Endodermal cell (in vitro differentiated cells): ENCODE results near the gene PCGF3. TPM values are rescaled to one million over a fixed set of nuclear protein-coding genes. Genes with fewer than 3 reads are reported as not detected.
"Not testable (repeated sequence)": the region's sequence is repeated elsewhere in the genome, so short reads cannot be mapped to it uniquely, and the experiment has no call there.

Source experiments
- DNase-seq: peaks from one replicate; pipeline ENCODE4 v3.0.0-alpha.2; 2017
- H3K27ac ChIP-seq: 2 replicates; pipeline ENCODE4 v1.5.1; 2013; ENCODE audit warnings: mild to moderate bottlenecking, low read depth, low read length, moderate library complexity
- H3K27me3 ChIP-seq: 2 replicates; pipeline ENCODE4 v1.6.1; 2013; ENCODE audit warnings: mild to moderate bottlenecking, low read length, moderate library complexity; ENCODE audit not compliant: insufficient read depth, control insufficient read depth, poor library complexity, severe bottlenecking
- H3K36me3 ChIP-seq: 2 replicates; pipeline ENCODE4 v1.7.0; 2013; ENCODE audit warnings: mild to moderate bottlenecking, low read length, moderate library complexity; ENCODE audit not compliant: control insufficient read depth, insufficient read depth
- H3K4me1 ChIP-seq: one replicate; pipeline ENCODE4 v1.7.0; 2013; ENCODE audit warnings: low read length; ENCODE audit not compliant: control insufficient read depth, insufficient read depth
- H3K4me3 ChIP-seq: 2 replicates; pipeline ENCODE4 v1.5.1; 2013; ENCODE audit warnings: mild to moderate bottlenecking, low read length, moderate library complexity
- H3K9ac ChIP-seq: 2 replicates; pipeline ENCODE4 v1.6.1; 2013; ENCODE audit warnings: mild to moderate bottlenecking, low read length, moderate library complexity; ENCODE audit not compliant: poor library complexity, severe bottlenecking; ENCODE audit errors: extremely low read depth
- H3K9me3 ChIP-seq: 2 replicates; pipeline ENCODE4 v1.6.1; 2013; ENCODE audit warnings: mild to moderate bottlenecking, low read length, moderate library complexity; ENCODE audit not compliant: control insufficient read depth
- H3K27ac Mint-ChIP-seq: 2 replicates; pipeline ENCODE4 v1.8.0; 2020; ENCODE audit warnings: mixed read lengths
- H3K27me3 Mint-ChIP-seq: 2 replicates; pipeline ENCODE4 v1.8.0; 2021; ENCODE audit warnings: mild to moderate bottlenecking, mixed read lengths; ENCODE audit not compliant: insufficient read depth
- H3K36me3 Mint-ChIP-seq: 2 replicates; pipeline ENCODE4 v1.8.0; 2020; ENCODE audit warnings: low read depth, mixed read lengths
- H3K4me1 Mint-ChIP-seq: 2 replicates; pipeline ENCODE4 v1.8.0; 2020; ENCODE audit warnings: mixed read lengths
- H3K4me3 Mint-ChIP-seq: 2 replicates; pipeline ENCODE4 v1.8.0; 2020; ENCODE audit warnings: mild to moderate bottlenecking, moderate library complexity, mixed read lengths
- H3K9me3 Mint-ChIP-seq: 2 replicates; pipeline ENCODE4 v1.8.0; 2020; ENCODE audit warnings: mild to moderate bottlenecking, mixed read lengths
- CTCF ChIP-seq: fragments of 200-600 bp; sonication (generic); conservative IDR thresholded peaks from 2 replicates; pipeline ENCODE4 v1.5.0; 2021; ENCODE audit warnings: antibody characterized with exemption, mild to moderate bottlenecking
- WGBS, 2 experiments: methylation state at CpG; one replicate each; pipeline versions ENCODE4 v1.1.5 to v1.1.7; 2013; ENCODE audit warnings: missing lambda C conversion rate in 2 of 2, mixed read lengths in 1 of 2; ENCODE audit not compliant: insufficient coverage in 1 of 2, insufficient read length in 1 of 2; 5-methylcytosine and 5-hydroxymethylcytosine counted together
- total RNA-seq, 2 donors: library from RNA; stranded (reverse); fragmentation: NEBNext Ultra II Directional in 1 of 2; extraction: Animal tissue kit (Norgen Biotek cat#: 25700) in 1 of 2; gene quantifications; 2 replicates in 1 of 2; 3 replicates in 1 of 2; pipeline ENCODE4 v1.2.1, GENCODE V29; 2021

PCGF3 gene
- total RNA-seq, 2 donors from 2014 or later = 53.1 to 64.0 TPM

- no peak overlapping the region for H3K9ac ChIP-seq
- DNase-seq = no peak
- H3K36me3 ChIP-seq = peaks cover 68% of the 10 kb centered on the region
- H3K9me3 ChIP-seq = no peaks in the 10 kb centered on the region
- H3K36me3 Mint-ChIP-seq = peaks cover 61% of the 10 kb centered on the region
- no peak overlapping the region for H3K27ac Mint-ChIP-seq
- H3K4me3 Mint-ChIP-seq = no peak overlapping the region
- H3K4me1 Mint-ChIP-seq = no peaks in the 10 kb centered on the region
- WGBS, 2 experiments = 98 to 100% methylated on average over 5 to 9 of the region's 9 CpGs
- no peaks in the 10 kb centered on the region for H3K27me3 Mint-ChIP-seq
- H3K4me1 ChIP-seq = no peaks in the 10 kb centered on the region
- TF ChIP-seq CTCF = no peak
- no peak overlapping the region for H3K4me3 ChIP-seq
- no peaks in the 10 kb centered on the region for H3K9me3 Mint-ChIP-seq
- no peaks in the 10 kb centered on the region for H3K27me3 ChIP-seq
- H3K27ac ChIP-seq = no peak overlapping the region
Measured at GRCh38 chr4:734951-735350, 29.3 kb downstream of the PCGF3 start.

GRCh38 chr4:735583-735982 is 30.0 kb downstream of the PCGF3 start:
- H3K27me3 Mint-ChIP-seq = no peaks in the 10 kb centered on the region
- H3K27ac Mint-ChIP-seq = no peak overlapping the region
- Histone ChIP-seq H3K36me3 (peaks cover 68% of the 10 kb centered on the region), H3K4me1 (no peaks in the 10 kb centered on the region), H3K9me3 (no peaks in the 10 kb centered on the region), H3K27ac (no peak overlapping the region), H3K4me3 (no peak overlapping the region), H3K9ac (no peak overlapping the region), H3K27me3 (no peaks in the 10 kb centered on the region)
- no peak overlapping the region for H3K4me3 Mint-ChIP-seq
- H3K9me3 Mint-ChIP-seq = no peaks in the 10 kb centered on the region
- TF ChIP-seq CTCF = no peak
- H3K36me3 Mint-ChIP-seq = peaks cover 55% of the 10 kb centered on the region
- H3K4me1 Mint-ChIP-seq = no peaks in the 10 kb centered on the region
- 89 to 96% methylated on average over 3 to 8 of the region's 8 CpGs for WGBS, 2 experiments
- no peak for DNase-seq

GRCh38 chr4:736561-736960 is 30.9 kb downstream of the PCGF3 start:
- peaks cover 69% of the 10 kb centered on the region for H3K36me3 ChIP-seq
- not testable (repeated sequence) for H3K27me3 Mint-ChIP-seq, H3K4me1 Mint-ChIP-seq

GRCh38 chr4:738781-739280 is 33.2 kb downstream of the PCGF3 start:
- WGBS, 2 experiments = 96 to 97% methylated on average over 12 to 16 of the region's 16 CpGs
- no peak for TF ChIP-seq CTCF
- Mint-ChIP-seq H3K4me1 (no peaks in the 10 kb centered on the region), H3K36me3 (peaks cover 56% of the 10 kb centered on the region), H3K9me3 (peaks cover under 1% of the 10 kb centered on the region), H3K4me3 (no peak overlapping the region), H3K27me3 (no peaks in the 10 kb centered on the region), H3K27ac (no peak overlapping the region)
- Histone ChIP-seq H3K9me3 (no peaks in the 10 kb centered on the region), H3K4me3 (no peak overlapping the region), H3K27ac (no peak overlapping the region), H3K4me1 (no peaks in the 10 kb centered on the region), H3K9ac (no peak overlapping the region), H3K36me3 (peaks cover 74% of the 10 kb centered on the region), H3K27me3 (no peaks in the 10 kb centered on the region)
- DNase-seq = no peak

More at GRCh38 chr4:736561-736960, 30.9 kb downstream of the PCGF3 start:
- H3K9ac ChIP-seq, H3K9me3 Mint-ChIP-seq, H3K4me3 ChIP-seq, H3K27me3 ChIP-seq, H3K27ac ChIP-seq, H3K27ac Mint-ChIP-seq, H3K4me3 Mint-ChIP-seq, DNase-seq, H3K9me3 ChIP-seq, H3K4me1 ChIP-seq: not testable (repeated sequence)
- H3K36me3 Mint-ChIP-seq = peaks cover 54% of the 10 kb centered on the region
- WGBS, 2 experiments = 97% methylated on average over 10 to 29 of the region's 34 CpGs
